Right ventricle myocardium inferior (tissue), 1 donor: Measurements from ENCODE around the gene MPP3. TPM values are rescaled to one million over a fixed set of nuclear protein-coding genes. Genes with fewer than 3 reads are reported as not detected.

Source experiments
- ATAC-seq: fragments of 200-7000 bp; cut with Tn5 transposase; one replicate; pipeline ENCODE4 v1.9.1; 2020; ENCODE audit warnings: mild to moderate bottlenecking, moderate library complexity
- DNase-seq: peaks from one replicate; pipeline ENCODE4 v3.0.0; 2021; ENCODE audit errors: missing footprints
- intact Hi-C: fragments of 100-400 bp; cut with DNase I; formaldehyde crosslinking; loops from one replicate; pipeline ENCODE4 v1.11.0; 2022
- total RNA-seq: library from RNA; stranded (reverse); fragmentation: NEBNext Ultra II Directional; extraction: Animal tissue kit (Norgen Biotek cat#: 25700); gene quantifications from one replicate; pipeline ENCODE4 v1.2.1, GENCODE V29; 2021
- donor health status: DM: no; HTN: yes; CAD: no; lungs with severe emphysema.

The MPP3 gene
- total RNA-seq, 1 donor from 2014 or later: 43.0 TPM

- intact Hi-C loops: no loop called here
- ATAC-seq (no peak), DNase-seq (no peak)
Measured at GRCh38 chr17:43767053-43767712, 65.8 kb downstream of the MPP3 start.

GRCh38 chr17:43766413-43767052 lies 66.4 kb downstream of the MPP3 start:
- peak; percentile 87 for DNase-seq
- intact Hi-C loops: no loop called here
- no peak for ATAC-seq

- intact Hi-C loops: loop anchor here (1.0 to 5.0 kb wide), 2 partner anchors 66 to 183 kb away; no protein-coding TSS in a partner anchor
- ATAC-seq: peak; percentile 90
- peak; percentile 93 for DNase-seq
Measured at GRCh38 chr17:43760254-43760852, 72.6 kb downstream of the MPP3 start.

- DNase-seq (no peak), ATAC-seq (no peak)
- intact Hi-C loops: loop anchor here (1.0 to 5.0 kb wide), 2 partner anchors 66 to 183 kb away; no protein-coding TSS in a partner anchor
Measured at GRCh38 chr17:43759836-43760235, 73.1 kb downstream of the MPP3 start.

GRCh38 chr17:43758497-43759174 lies 74.3 kb downstream of the MPP3 start, which contains the start of gene SOST:
Gene SOST (minus strand): TSS chr17:43758791. CDS start chr17:43758741, 50 bp downstream.
- ATAC-seq (no peak), DNase-seq (no peak)
- intact Hi-C loops: no loop called here

GRCh38 chr17:43758086-43758485 lies 74.9 kb downstream of the MPP3 start:
- intact Hi-C loops: no loop called here
- DNase-seq: no peak
- ATAC-seq: no peak

- ATAC-seq: no peak
- no peak for DNase-seq
- intact Hi-C loops: no loop called here
Measured at GRCh38 chr17:43757171-43757660, 75.7 kb downstream of the MPP3 start.

- DNase-seq (no peak), ATAC-seq (no peak)
- intact Hi-C loops: no loop called here
Measured at GRCh38 chr17:43756201-43756600, 76.7 kb downstream of the MPP3 start.

GRCh38 chr17:43755389-43755875 lies 77.5 kb downstream of the MPP3 start:
- ATAC-seq (no peak), DNase-seq (peak; percentile 72)
- intact Hi-C loops: no loop called here

- DNase-seq: no peak
- intact Hi-C loops: no loop called here
- ATAC-seq: no peak
Measured at GRCh38 chr17:43754947-43755346, 78.0 kb downstream of the MPP3 start.

- intact Hi-C loops: no loop called here
- ATAC-seq (no peak), DNase-seq (no peak)
Measured at GRCh38 chr17:43753493-43754129, 79.3 kb downstream of the MPP3 start.

Other genes starting within 250 kb of the MPP3 start
- gene MEOX1, start 171.2 kb downstream of the MPP3 start, total RNA-seq: 11.1 TPM
- not detected for gene SOST, start 74.4 kb downstream of the MPP3 start, total RNA-seq
- gene DUSP3, start 54.2 kb downstream of the MPP3 start, total RNA-seq: 260 TPM
- not detected for gene CFAP97D1, start 52.7 kb downstream of the MPP3 start, total RNA-seq
- 16.6 TPM for gene CD300LG, start 14.0 kb upstream of the MPP3 start, total RNA-seq
- gene MPP2, start 74.4 kb upstream of the MPP3 start, total RNA-seq: 16.2 TPM
- gene PPY, start 109.3 kb upstream of the MPP3 start, total RNA-seq: not detected
- not detected for gene PYY, start 120.8 kb upstream of the MPP3 start, total RNA-seq
- gene NAGS, start 171.5 kb upstream of the MPP3 start, total RNA-seq: 0.68 TPM
- 21.5 TPM for gene TMEM101, start 181.8 kb upstream of the MPP3 start, total RNA-seq
- gene LSM12, start 233.5 kb upstream of the MPP3 start, total RNA-seq: 47.6 TPM
- gene G6PC3, start 237.6 kb upstream of the MPP3 start, total RNA-seq: 30.4 TPM